Rectal smooth muscle tissue (tissue), 1 donor: ENCODE results near the gene C1orf216.
"Not testable (repeated sequence)": the region's sequence is repeated elsewhere in the genome, so short reads cannot be mapped to it uniquely, and the experiment has no call there.

ENCODE experiments used
- H3K27ac ChIP-seq: one replicate; pipeline ENCODE4 v1.7.0; 2013; ENCODE audit warnings: low read depth, low read length, inconsistent platforms
- H3K27me3 ChIP-seq: one replicate; pipeline ENCODE4 v1.7.0; 2013; ENCODE audit warnings: low read length; ENCODE audit not compliant: control insufficient read depth, insufficient read depth
- H3K36me3 ChIP-seq: one replicate; pipeline ENCODE4 v1.7.0; 2013; ENCODE audit warnings: low read length; ENCODE audit not compliant: control insufficient read depth, insufficient read depth
- H3K4me1 ChIP-seq: one replicate; pipeline ENCODE4 v1.7.0; 2013; ENCODE audit warnings: low read length; ENCODE audit not compliant: control insufficient read depth, insufficient read depth
- H3K4me3 ChIP-seq: one replicate; pipeline ENCODE4 v1.7.0; 2013; ENCODE audit warnings: low read length
- H3K9ac ChIP-seq: one replicate; pipeline ENCODE4 v1.7.0; 2013; ENCODE audit warnings: low read length

Gene C1orf216

DNA sequence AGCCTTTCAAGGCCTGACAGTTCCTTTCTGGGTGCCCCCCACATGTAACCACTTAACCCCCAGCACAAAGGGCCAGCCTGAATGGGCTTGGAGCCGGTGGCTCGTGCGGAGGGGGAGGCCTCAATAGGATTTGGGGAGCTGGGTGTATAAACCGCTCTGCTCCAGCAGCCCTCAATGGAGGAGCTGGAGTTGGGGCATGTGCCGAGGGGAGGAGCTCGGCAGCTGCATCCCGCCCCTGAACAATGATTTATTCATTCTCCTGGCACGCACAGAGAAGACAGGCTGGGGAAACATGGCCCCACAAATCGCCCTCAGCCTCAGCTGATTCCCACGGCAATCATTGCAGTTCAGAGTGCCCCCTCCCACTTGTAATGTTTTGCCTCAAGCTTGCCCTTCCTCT lies 6.9 kb upstream of the C1orf216 start:
- Histone ChIP-seq H3K27ac (no peak overlapping the region), H3K36me3 (no peaks in the 10 kb centered on the region), H3K4me3 (no peak overlapping the region), H3K9ac (no peak overlapping the region), H3K27me3 (no peaks in the 10 kb centered on the region), H3K4me1 (no peaks in the 10 kb centered on the region)

DNA sequence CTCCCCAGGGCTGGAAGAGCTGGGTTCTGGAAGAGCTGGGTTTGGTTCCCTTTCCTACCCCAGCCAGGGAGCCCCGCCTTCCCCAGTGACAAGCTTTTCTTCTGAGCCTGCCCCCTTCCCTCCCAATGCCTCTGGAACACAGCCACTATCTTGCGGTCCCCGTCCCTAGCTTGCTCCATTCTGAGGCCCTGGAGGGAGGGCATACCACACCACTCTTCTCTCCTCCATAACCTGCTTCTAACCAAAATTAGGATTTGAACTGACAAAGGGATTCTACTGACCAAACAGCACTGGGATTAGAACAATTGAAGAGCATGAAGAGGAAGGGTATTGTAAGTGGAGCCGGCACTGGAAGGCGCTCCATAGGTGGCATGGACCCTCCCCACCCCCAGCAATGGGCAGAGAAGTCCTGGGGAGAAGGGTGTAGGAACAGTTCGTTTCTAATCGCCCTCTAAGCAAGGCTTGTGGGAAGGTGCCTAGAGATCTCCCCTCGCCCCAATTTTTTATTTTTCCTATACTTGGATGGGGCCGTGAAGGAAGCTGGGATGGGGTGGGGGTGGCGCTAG lies 690 bp downstream of the C1orf216 start:
- Histone ChIP-seq H3K27ac (peak overlapping the region; percentile 80), H3K4me3 (peak overlapping the region; percentile 95), H3K36me3 (peaks cover 4% of the 10 kb centered on the region), H3K4me1 (peaks cover 16% of the 10 kb centered on the region), H3K27me3 (no peaks in the 10 kb centered on the region), H3K9ac (peak overlapping the region; percentile 92)

DNA sequence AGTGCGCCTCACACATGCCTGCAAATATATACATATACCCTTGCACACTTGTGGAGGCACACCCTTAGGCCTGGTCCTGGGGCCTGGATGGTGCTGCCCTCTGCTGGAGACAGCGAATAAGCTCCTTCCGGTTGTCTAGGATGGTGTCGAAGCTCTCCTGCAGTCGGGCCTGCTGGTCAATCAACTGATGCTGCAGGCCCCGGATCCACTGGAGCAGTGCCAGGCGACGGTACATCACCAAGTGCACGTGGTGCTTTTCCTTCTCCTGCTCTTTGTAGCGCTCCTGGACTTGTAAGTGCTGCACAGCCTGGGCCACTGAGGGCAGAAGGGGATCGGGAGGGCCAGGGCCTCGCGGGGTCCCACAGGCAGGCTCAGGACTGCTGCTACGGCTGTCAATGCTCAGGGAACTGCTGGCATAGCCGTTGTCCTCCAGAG lies 3.1 kb downstream of the C1orf216 start:
- Histone ChIP-seq H3K27me3 (no peaks in the 10 kb centered on the region), H3K27ac (no peak overlapping the region), H3K9ac (no peak overlapping the region), H3K4me3 (peak overlapping the region; percentile 28), H3K4me1 (peaks cover 16% of the 10 kb centered on the region), H3K36me3 (peaks cover 4% of the 10 kb centered on the region)

DNA sequence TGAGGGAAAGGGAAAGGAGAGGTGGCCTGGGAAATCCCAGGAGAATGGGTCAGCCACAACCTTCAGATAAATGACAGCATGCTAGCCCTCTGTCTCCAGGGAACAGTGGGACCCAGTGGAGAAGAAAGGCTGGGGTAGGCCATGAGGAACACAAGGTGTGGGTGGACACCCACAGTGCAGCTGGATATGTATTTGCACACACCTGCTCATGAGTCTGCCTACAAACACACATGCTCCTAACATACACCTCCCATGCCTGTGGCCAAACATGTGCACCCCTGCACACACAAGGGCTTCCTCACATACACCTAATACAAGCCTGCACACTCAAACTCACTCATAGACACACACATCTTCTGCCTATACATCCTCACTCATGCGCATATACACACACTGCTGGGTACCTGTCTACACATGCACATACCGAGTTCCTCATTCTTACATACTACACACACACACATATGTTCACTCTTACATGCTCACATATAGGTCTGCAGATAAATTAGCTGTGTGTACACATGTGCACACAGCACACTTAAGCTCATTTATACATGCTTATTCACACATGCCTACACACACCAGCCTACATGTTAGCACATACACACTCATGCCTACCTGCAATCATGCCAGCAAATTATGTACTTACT lies 3.6 kb downstream of the C1orf216 start:
- peak overlapping the region; percentile 28 for H3K4me3 ChIP-seq
- peaks cover 4% of the 10 kb centered on the region for H3K36me3 ChIP-seq
- H3K4me1 ChIP-seq = peaks cover 16% of the 10 kb centered on the region
- no peaks in the 10 kb centered on the region for H3K27me3 ChIP-seq
- no peak overlapping the region for H3K27ac ChIP-seq
- no peak overlapping the region for H3K9ac ChIP-seq

DNA sequence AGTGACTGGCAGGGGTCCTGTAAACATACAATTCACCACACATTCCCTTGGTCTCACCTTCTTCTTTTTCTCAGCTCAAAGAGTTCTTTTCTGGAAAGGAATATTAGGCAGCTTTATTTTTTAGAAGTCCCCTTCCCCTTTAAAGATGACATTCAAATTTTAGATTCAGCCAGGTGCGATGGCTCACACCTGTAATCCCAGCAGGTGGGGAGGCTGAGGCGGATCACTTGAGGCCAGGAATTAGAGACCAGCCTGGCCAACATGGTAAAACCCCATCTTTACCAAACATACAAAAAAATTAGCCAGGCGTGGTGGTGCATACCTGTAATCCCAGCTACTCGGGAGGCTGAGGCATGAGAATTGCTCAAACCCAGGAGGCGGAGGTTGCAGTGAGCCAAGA lies 7.6 kb downstream of the C1orf216 start:
- not testable (repeated sequence) for H3K36me3 ChIP-seq, H3K9ac ChIP-seq, H3K27ac ChIP-seq, H3K4me3 ChIP-seq
- Histone ChIP-seq H3K4me1 (peaks cover 13% of the 10 kb centered on the region), H3K27me3 (peaks cover 13% of the 10 kb centered on the region)

- Histone ChIP-seq H3K4me3 (no peak overlapping the region), H3K9ac (no peak overlapping the region)
Observed at GRCh38 chr1:35708952-35709351, 9.7 kb downstream of the C1orf216 start.

GRCh38 chr1:35708441-35708921 lies 10.2 kb downstream of the C1orf216 start:
- Histone ChIP-seq H3K27me3 (peaks cover 13% of the 10 kb centered on the region), H3K9ac (no peak overlapping the region), H3K36me3 (no peaks in the 10 kb centered on the region), H3K4me1 (peaks cover 3% of the 10 kb centered on the region), H3K4me3 (peak overlapping the region; percentile 57), H3K27ac (no peak overlapping the region)

More at GRCh38 chr1:35708952-35709351, 9.7 kb downstream of the C1orf216 start:
- Histone ChIP-seq H3K27me3 (peaks cover 13% of the 10 kb centered on the region), H3K36me3 (no peaks in the 10 kb centered on the region), H3K4me1 (peaks cover 3% of the 10 kb centered on the region), H3K27ac (no peak overlapping the region)

DNA sequence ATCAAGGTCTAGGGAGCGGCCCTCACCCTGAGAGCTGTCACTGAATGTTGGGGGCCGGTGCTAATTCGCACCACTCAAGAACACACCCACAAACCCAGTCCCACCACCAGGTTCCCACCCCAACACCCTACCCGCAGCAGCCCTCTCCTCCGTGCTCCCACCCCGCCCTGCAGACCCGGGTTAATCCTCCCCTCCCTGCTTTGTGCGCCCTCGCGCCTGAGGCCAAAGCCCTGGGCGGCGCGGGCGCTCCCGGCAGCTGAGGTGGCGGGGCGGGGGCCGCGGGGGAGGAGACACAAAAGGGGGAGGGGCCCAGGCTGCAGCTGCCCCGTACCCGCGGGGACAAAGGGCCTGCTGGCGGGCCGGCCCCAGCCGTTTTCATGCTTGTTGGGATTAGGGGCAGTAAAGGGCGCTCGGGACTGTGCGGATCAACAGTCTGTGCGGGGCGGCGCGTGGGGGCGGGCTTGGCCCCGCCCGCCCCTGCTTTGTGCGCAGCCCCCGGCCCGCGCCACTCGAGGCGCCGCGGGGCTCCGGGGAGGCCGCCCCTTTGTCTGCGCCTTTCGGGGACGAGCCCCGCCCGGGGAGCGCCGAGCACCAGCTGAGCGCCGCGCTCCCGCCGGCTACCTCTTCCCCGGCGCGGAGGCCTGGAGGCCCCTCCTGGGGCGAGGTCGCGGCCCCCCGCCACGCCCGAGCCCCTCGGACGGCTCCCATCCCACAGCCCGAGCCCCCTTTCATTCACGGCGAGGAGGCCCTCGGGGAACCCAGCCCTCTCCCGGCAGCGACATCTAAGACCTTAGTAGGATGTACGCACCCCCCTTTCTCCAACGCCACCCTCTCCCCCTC lies 10.9 kb downstream of the C1orf216 start:
- no peak overlapping the region for H3K9ac ChIP-seq
- H3K27me3 ChIP-seq = peaks cover 15% of the 10 kb centered on the region
- H3K4me1 ChIP-seq = peaks cover 3% of the 10 kb centered on the region
- H3K36me3 ChIP-seq = no peaks in the 10 kb centered on the region
- H3K27ac ChIP-seq = no peak overlapping the region
- H3K4me3 ChIP-seq = peak overlapping the region; percentile 57

- Histone ChIP-seq H3K27me3 (peaks cover 16% of the 10 kb centered on the region), H3K4me1 (peaks cover 3% of the 10 kb centered on the region), H3K4me3 (peak overlapping the region; percentile 57), H3K27ac (no peak overlapping the region), H3K36me3 (no peaks in the 10 kb centered on the region), H3K9ac (no peak overlapping the region)
Observed at GRCh38 chr1:35706846-35707600, 11.7 kb downstream of the C1orf216 start.

DNA sequence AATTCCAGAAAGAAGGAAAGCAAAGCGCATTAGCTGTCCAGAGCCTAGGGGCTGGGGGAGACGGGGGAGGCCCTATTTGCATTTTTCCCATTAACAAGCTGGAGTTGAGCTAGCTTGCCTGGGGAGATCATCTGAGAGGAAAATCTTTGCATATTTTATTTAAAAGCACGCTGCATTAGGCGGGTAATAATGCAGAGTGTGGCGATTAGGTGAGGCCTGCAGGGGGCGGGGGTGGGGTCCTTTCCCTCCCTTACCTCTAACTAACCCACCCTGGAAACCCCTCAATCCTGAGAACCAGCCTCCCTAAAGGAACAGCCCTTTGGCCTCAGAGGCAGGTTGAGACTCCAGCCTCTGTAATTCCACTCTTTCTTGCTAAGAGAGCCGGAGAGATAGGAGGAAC lies 16.2 kb downstream of the C1orf216 start:
- no peak overlapping the region for H3K27ac ChIP-seq
- H3K9ac ChIP-seq = no peak overlapping the region
- H3K27me3 ChIP-seq = peaks cover 17% of the 10 kb centered on the region
- peaks cover 3% of the 10 kb centered on the region for H3K4me1 ChIP-seq
- H3K36me3 ChIP-seq = no peaks in the 10 kb centered on the region
- H3K4me3 ChIP-seq = no peak overlapping the region

GRCh38 chr1:35699152-35699551 lies 19.5 kb downstream of the C1orf216 start:
- H3K36me3 ChIP-seq, H3K9ac ChIP-seq, H3K4me1 ChIP-seq, H3K27ac ChIP-seq, H3K4me3 ChIP-seq: not testable (repeated sequence)
- peaks cover 11% of the 10 kb centered on the region for H3K27me3 ChIP-seq

GRCh38 chr1:35692317-35692716 lies 26.4 kb downstream of the C1orf216 start:
- Histone ChIP-seq H3K4me1 (no peaks in the 10 kb centered on the region), H3K9ac (no peak overlapping the region), H3K27me3 (no peaks in the 10 kb centered on the region), H3K36me3 (no peaks in the 10 kb centered on the region), H3K4me3 (no peak overlapping the region), H3K27ac (no peak overlapping the region)
